IMR-90 (cell line): ENCODE results near the gene CTBP2. TPM values are rescaled to one million over a fixed set of nuclear protein-coding genes. Genes with fewer than 3 reads are reported as not detected.

Source experiments
- ATAC-seq: fragments of 200-7000 bp; cut with Tn5 transposase; 2 replicates; pipeline ENCODE4 v1.9.1; 2020; ENCODE audit warnings: low read depth, mild to moderate bottlenecking, moderate library complexity
- BruUV-seq: library from RNA; stranded (reverse); fragments of 400-500 nt; replicated peaks from 2 replicates; lab custom pipeline; 2021; lab: Mats Ljungman, UMichigan
- CTCF ChIA-PET: fragments of 300-600 bp; formaldehyde crosslinking; extraction: SDS; loops from one replicate; lab custom pipeline; 2021; ENCODE audit warnings: antibody characterized with exemption; lab: Yijun Ruan, JAX
- POLR2A ChIA-PET: fragments of 300-600 bp; sonication (Branson Sonifier 250); formaldehyde crosslinking; loops from one replicate; lab custom pipeline; 2022; ENCODE audit warnings: antibody characterized with exemption; ENCODE audit not compliant: unreplicated experiment; lab: Charles Lee
- DNase-seq: peaks from one replicate; pipeline ENCODE4 v3.0.0; 2013
- H2AFZ ChIP-seq: replicated peaks from 2 replicates; pipeline ENCODE3; 2013; ENCODE audit warnings: low read length, mild to moderate bottlenecking; ENCODE audit not compliant: poor library complexity
- H2AK5ac ChIP-seq: 2 replicates; pipeline ENCODE4 v1.6.1; 2013; ENCODE audit warnings: low read depth, low read length, inconsistent platforms
- H2AK9ac ChIP-seq: replicated peaks from 2 replicates; pipeline ENCODE3; 2013; ENCODE audit warnings: mild to moderate bottlenecking, low read depth, low read length, moderate library complexity; ENCODE audit not compliant: poor library complexity
- H2BK120ac ChIP-seq: 2 replicates; pipeline ENCODE4 v1.6.1; 2013; ENCODE audit warnings: low read depth, low read length, inconsistent platforms
- H2BK15ac ChIP-seq: 3 replicates; pipeline ENCODE4 v1.6.1; 2013; ENCODE audit warnings: low read depth, low read length, inconsistent platforms
- H2BK20ac ChIP-seq: 2 replicates; pipeline ENCODE4 v1.6.1; 2013; ENCODE audit warnings: low read depth, mild to moderate bottlenecking, inconsistent platforms, low read length, moderate library complexity
- H2BK5ac ChIP-seq: 2 replicates; pipeline ENCODE4 v1.6.1; 2013; ENCODE audit warnings: mild to moderate bottlenecking, low read depth, low read length, inconsistent platforms; ENCODE audit not compliant: poor library complexity, severe bottlenecking
- H3K14ac ChIP-seq: replicated peaks from 2 replicates; pipeline ENCODE4 v1.6.1; 2013; ENCODE audit warnings: low read depth, low read length, inconsistent platforms
- H3K18ac ChIP-seq: 2 replicates; pipeline ENCODE4 v1.6.1; 2013; ENCODE audit warnings: low read depth, low read length, control low read depth
- H3K23ac ChIP-seq: 2 replicates; pipeline ENCODE4 v1.6.1; 2013; ENCODE audit warnings: low read depth, low read length, inconsistent platforms
- H3K27ac ChIP-seq: 2 replicates; pipeline ENCODE4 v1.5.1; 2013; ENCODE audit warnings: mild to moderate bottlenecking, control low read depth, low read length; ENCODE audit not compliant: insufficient read depth
- H3K27me3 ChIP-seq: 2 replicates; pipeline ENCODE4 v1.6.1; 2013; ENCODE audit warnings: low read length; ENCODE audit not compliant: control insufficient read depth, insufficient read depth
- H3K36me3 ChIP-seq: 2 replicates; pipeline ENCODE4 v1.6.1; 2013; ENCODE audit warnings: low read length, mixed read lengths; ENCODE audit not compliant: control insufficient read depth, insufficient read depth
- H3K4ac ChIP-seq: 2 replicates; pipeline ENCODE4 v1.6.1; 2013; ENCODE audit warnings: low read depth, low read length, inconsistent platforms
- H3K4me1 ChIP-seq: 2 replicates; pipeline ENCODE4 v1.6.1; 2013; ENCODE audit warnings: low read length, mixed read lengths; ENCODE audit not compliant: control insufficient read depth, insufficient read depth
- H3K4me2 ChIP-seq: 2 replicates; pipeline ENCODE4 v1.6.1; 2013; ENCODE audit warnings: low read depth, mild to moderate bottlenecking, control low read depth, low read length, moderate library complexity
- H3K4me3 ChIP-seq: 2 replicates; pipeline ENCODE4 v1.5.1; 2013; ENCODE audit warnings: low read depth, mild to moderate bottlenecking, control low read depth, low read length, moderate library complexity; ENCODE audit not compliant: insufficient read depth
- H3K56ac ChIP-seq: 2 replicates; pipeline ENCODE4 v1.6.1; 2013; ENCODE audit warnings: low read length, inconsistent platforms; ENCODE audit not compliant: insufficient read depth; ENCODE audit errors: extremely low read depth
- H3K79me1 ChIP-seq, 2 experiments: 2 replicates each; pipeline ENCODE4 v1.6.1; 2013; ENCODE audit warnings: low read length in 2 of 2, inconsistent platforms in 1 of 2, low read depth in 1 of 2
- H3K9ac ChIP-seq: 2 replicates; pipeline ENCODE4 v1.6.1; 2013; ENCODE audit warnings: low read depth, low read length, control low read depth
- H3K9me1 ChIP-seq: 2 replicates; pipeline ENCODE4 v1.6.1; 2013; ENCODE audit warnings: low read length, inconsistent platforms; ENCODE audit not compliant: insufficient read depth
- H3K9me3 ChIP-seq: 2 replicates; pipeline ENCODE4 v1.6.1; 2013; ENCODE audit warnings: low read length; ENCODE audit not compliant: control insufficient read depth, insufficient read depth
- H4K20me1 ChIP-seq: 2 replicates; pipeline ENCODE4 v1.6.1; 2013; ENCODE audit warnings: low read length, inconsistent platforms; ENCODE audit not compliant: insufficient read depth
- H4K5ac ChIP-seq: 2 replicates; pipeline ENCODE4 v1.6.1; 2013; ENCODE audit warnings: mild to moderate bottlenecking, low read depth, low read length, control low read depth
- H4K8ac ChIP-seq, 2 experiments: 2 replicates each; pipeline ENCODE4 v1.6.1; 2013; ENCODE audit warnings: low read depth in 2 of 2, low read length in 2 of 2, control low read depth in 1 of 2, inconsistent platforms in 1 of 2
- H4K91ac ChIP-seq: 2 replicates; pipeline ENCODE4 v1.6.1; 2013; ENCODE audit warnings: low read depth, low read length, inconsistent platforms; ENCODE audit not compliant: insufficient read depth
- CHD1 ChIP-seq: IDR thresholded peaks from 2 replicates; pipeline ENCODE4 v1.6.1; 2012; ENCODE audit warnings: low read depth, low read length, improper control_type of control experiment
- RAD21 ChIP-seq: IDR thresholded peaks from 2 replicates; pipeline ENCODE4 v1.6.1; 2012; ENCODE audit warnings: low read length, improper control_type of control experiment
- WGBS, 2 experiments: methylation state at CpG; one replicate each; pipeline versions ENCODE4 v1.1.5 to v1.1.7; 2013; ENCODE audit warnings: missing lambda C conversion rate in 2 of 2; ENCODE audit not compliant: insufficient read length in 1 of 2; ENCODE audit errors: extremely low coverage in 2 of 2; 5-methylcytosine and 5-hydroxymethylcytosine counted together
- dilution Hi-C: fragments of 300-500 bp; cut with HindIII; formaldehyde crosslinking; loops from one replicate; pipeline ENCODE4 v1.14.3; 2018; ENCODE audit warnings: low sequenced_read_pairs; ENCODE audit not compliant: unreplicated experiment
- in situ Hi-C: fragments of 300-500 bp; cut with MboI; formaldehyde crosslinking; loops from 3 replicates; pipeline ENCODE4 v1.14.3; 2019; ENCODE audit warnings: low sequenced_read_pairs, inconsistent platforms, mixed read lengths
- intact Hi-C: fragments of 100-400 bp; cut with micrococcal nuclease; formaldehyde crosslinking; loops from 2 replicates; pipeline ENCODE4 v1.10.0; 2022
- polyA plus RNA-seq, 3 experiments: library from polyadenylated mRNA; depleted of rRNA; stranded (reverse); fragments of >200 nt; gene quantifications; 2 replicates each; pipeline ENCODE4 v1.2.3, GENCODE V29; 2012; ENCODE audit warnings: low replicate concordance in 1 of 3
- total RNA-seq: library from RNA; depleted of rRNA; stranded (reverse); fragments of >200 nt; gene quantifications from 2 replicates; pipeline ENCODE4 v1.2.3, GENCODE V29; 2012

CTBP2 gene
- total and polyA plus RNA-seq, 2 of the 4 experiments (the other 2 are of a cell fraction) = 81.0 to 86.6 TPM

DNA sequence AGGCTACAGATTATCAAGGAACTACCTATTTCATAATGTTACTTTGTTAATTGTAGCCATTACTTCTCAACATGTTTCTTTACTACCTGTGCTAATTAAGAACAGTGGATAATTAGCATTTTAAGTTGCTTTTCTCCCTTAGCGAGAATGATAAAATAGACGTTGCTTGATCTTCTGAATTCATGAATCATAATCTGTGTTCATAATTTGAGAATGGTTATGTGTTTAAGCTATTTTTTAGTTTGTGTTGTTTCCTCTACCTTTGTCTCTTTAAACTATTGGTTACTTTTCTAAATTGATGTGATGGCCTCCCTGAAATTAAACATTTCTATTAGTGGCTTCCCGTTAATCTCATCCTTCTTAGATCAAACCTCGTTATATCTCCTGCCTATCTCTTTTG is 218.5 kb downstream of the CTBP2 start, which contains the start of gene ZRANB1:
ZRANB1 (plus strand) TSS at position 301 of the 400 bp plus-strand sequence. CDS start 371 bp downstream, outside the sequence.
- Histone ChIP-seq H4K91ac (peak within 1 kb of the TSS; percentile 69), H3K9ac (peak within 1 kb of the TSS; percentile 41; the same call in 1 of the 2 replicates), H3K23ac (peak within 1 kb of the TSS; percentile 27), H4K20me1 (peaks cover 65% of the 10 kb centered on the region), H3K9me1 (peaks cover 16% of the 10 kb centered on the region), H3K4ac (peak within 1 kb of the TSS; percentile 78), H2BK120ac (peak within 1 kb of the TSS; percentile 62), H3K18ac (peak within 1 kb of the TSS; percentile 79), H4K5ac (peak within 1 kb of the TSS; percentile 79), H2AK9ac (no peak within 1 kb of the TSS), H2BK15ac (peak within 1 kb of the TSS; percentile 11; the same call in 2 of the 3 replicates), H2BK20ac (peak within 1 kb of the TSS; percentile 80), H2AK5ac (peak within 1 kb of the TSS; percentile 54; the same call in 1 of the 2 replicates), H3K9me3 (no peaks in the 10 kb centered on the region), H3K56ac (peak within 1 kb of the TSS; percentile 47; the same call in 1 of the 2 replicates), H3K27ac (peak within 1 kb of the TSS; percentile 92; the same call in 1 of the 2 replicates), H3K4me3 (no peak within 1 kb of the TSS), H3K36me3 (peaks cover 6% of the 10 kb centered on the region), H3K79me1 (peaks cover 11 to 57% of the 10 kb centered on the region in 2 experiments), H3K14ac (peak within 1 kb of the TSS; percentile 30), H4K8ac (peak within 1 kb of the TSS; percentile 28 to 81), H2BK5ac (peak within 1 kb of the TSS; percentile 94), H3K27me3 (no peaks in the 10 kb centered on the region), H3K4me2 (peak within 1 kb of the TSS; percentile 34), H3K4me1 (peaks cover 17% of the 10 kb centered on the region), H2AFZ (no peak within 1 kb of the TSS)
- DNase-seq (no peak), ATAC-seq (no peak)
- no CpG with 5 or more reads among the region's 4 CpGs for WGBS, 2 experiments
- intact Hi-C loops = no loop called here
- POLR2A ChIA-PET = no interaction called here
- dilution Hi-C loops = no loop called here
- BruUV-seq = no TSS peak
- TF ChIP-seq RAD21 (no peak), CHD1 (no peak)
- in situ Hi-C loops = no loop called here
- CTCF ChIA-PET = no interaction called here
